H1 (cell line): ENCODE measurements around the gene DCAF17. TPM values are rescaled to one million over a fixed set of nuclear protein-coding genes. Genes with fewer than 3 reads are reported as not detected.
A peak's percentile ranks its signal among the peaks of the same experiment; 100 is the strongest.

Experiments used
- CTCF ChIA-PET: fragments of 300-600 bp; sonication (Branson Sonifier 250); formaldehyde crosslinking; loops from one replicate; lab custom pipeline; 2021; ENCODE audit not compliant: partially characterized antibody; lab: Charles Lee
- POLR2A ChIA-PET: fragments of 300-600 bp; sonication (Branson Sonifier 250); formaldehyde crosslinking; loops from one replicate; lab custom pipeline; 2021; ENCODE audit warnings: inconsistent platforms; ENCODE audit not compliant: partially characterized antibody; lab: Charles Lee
- DNase-seq, 2 experiments: peaks; one replicate each; pipeline versions ENCODE4 v3.0.0 to v3.0.0-alpha.2; 2010 to 2022; ENCODE audit warnings: low spot score in 2 of 2, low read depth in 1 of 2, mixed read lengths in 1 of 2
- FAIRE-seq: peaks from 2 replicates; lab custom pipeline; 2011; peaks lifted over from hg19 to GRCh38; lab: Jason Lieb, UNC
- H2AFZ ChIP-seq: 2 replicates; pipeline ENCODE4 v1.8.1; 2012; ENCODE audit warnings: low read length, inconsistent platforms
- H2AK5ac ChIP-seq: 2 replicates; pipeline ENCODE4 v1.6.1; 2013; ENCODE audit warnings: low read depth, low read length
- H2BK120ac ChIP-seq: replicated peaks from 2 replicates; pipeline ENCODE3; 2013; ENCODE audit warnings: low read depth, low read length, inconsistent platforms
- H2BK12ac ChIP-seq: 2 replicates; pipeline ENCODE4 v1.6.1; 2013; ENCODE audit warnings: low read depth, low read length
- H2BK15ac ChIP-seq: 2 replicates; pipeline ENCODE4 v1.6.1; 2013; ENCODE audit warnings: low read length
- H2BK20ac ChIP-seq: 2 replicates; pipeline ENCODE4 v1.6.1; 2013; ENCODE audit warnings: low read length
- H2BK5ac ChIP-seq: 2 replicates; pipeline ENCODE4 v1.6.1; 2013; ENCODE audit warnings: low read depth, low read length
- H3K14ac ChIP-seq: 2 replicates; pipeline ENCODE4 v1.6.1; 2013; ENCODE audit warnings: inconsistent platforms; ENCODE audit not compliant: insufficient read length
- H3K18ac ChIP-seq: 2 replicates; pipeline ENCODE4 v1.6.1; 2013; ENCODE audit warnings: low read length; ENCODE audit errors: extremely low read depth
- H3K23ac ChIP-seq: 2 replicates; pipeline ENCODE4 v1.6.1; 2013; ENCODE audit warnings: inconsistent platforms; ENCODE audit not compliant: insufficient read length
- H3K23me2 ChIP-seq: 2 replicates; pipeline ENCODE4 v1.6.1; 2013; ENCODE audit warnings: low read depth, low read length
- H3K27ac ChIP-seq: 2 replicates; pipeline ENCODE4 v1.6.1; 2011; ENCODE audit warnings: low read depth, low read length, inconsistent platforms
- H3K27me3 ChIP-seq, 4 experiments: replicated peaks in 1 of 4; 1 replicate in 1 of 4; 2 replicates in 3 of 4; pipeline versions ENCODE4 v1.6.1 to v1.8.1; 2011 to 2013; ENCODE audit warnings: low read length in 3 of 4, mild to moderate bottlenecking in 3 of 4, inconsistent platforms in 2 of 4, mixed read lengths in 2 of 4, moderate library complexity in 1 of 4; ENCODE audit not compliant: control insufficient read depth in 3 of 4, insufficient read depth in 3 of 4; ENCODE audit errors: extremely low read depth in 1 of 4
- H3K36me3 ChIP-seq, 4 experiments: 2 replicates each; pipeline versions ENCODE4 v1.6.1 to v1.8.1; 2011 to 2013; ENCODE audit warnings: mild to moderate bottlenecking in 4 of 4, low read length in 3 of 4, moderate library complexity in 2 of 4, control low read depth in 1 of 4, inconsistent platforms in 1 of 4; ENCODE audit not compliant: insufficient read depth in 4 of 4, control insufficient read depth in 2 of 4
- H3K4ac ChIP-seq: replicated peaks from 2 replicates; pipeline ENCODE3; 2013; ENCODE audit warnings: low read length, low read depth, mixed read lengths, inconsistent platforms; ENCODE audit not compliant: insufficient read length
- H3K4me1 ChIP-seq, 4 experiments: replicated peaks in 1 of 4; 1 replicate in 1 of 4; 2 replicates in 3 of 4; pipeline versions ENCODE4 v1.6.1 to v1.8.1; 2011 to 2013; ENCODE audit warnings: low read length in 3 of 4, inconsistent platforms in 2 of 4, mixed read lengths in 1 of 4; ENCODE audit not compliant: insufficient read depth in 4 of 4, control insufficient read depth in 3 of 4
- H3K4me2 ChIP-seq, 2 experiments: 2 replicates each; pipeline versions ENCODE4 v1.6.1 to v1.8.1; 2011 to 2013; ENCODE audit warnings: low read depth in 2 of 2, low read length in 2 of 2, control low read depth in 1 of 2, inconsistent platforms in 1 of 2, mild to moderate bottlenecking in 1 of 2; ENCODE audit not compliant: insufficient read depth in 1 of 2
- H3K4me3 ChIP-seq, 4 experiments: fragments of 200-600, 300-600 bp in 1 of 4; sonication (generic), shearing (Covaris generic), sonication (Bioruptor Twin) in 1 of 4; 2 replicates each; pipeline versions ENCODE4 v1.5.1 to v1.8.1; 2011 to 2016; ENCODE audit warnings: low read length in 4 of 4, low read depth in 3 of 4, control low read depth in 2 of 4, inconsistent platforms in 2 of 4, mild to moderate bottlenecking in 2 of 4, mixed read lengths in 1 of 4, moderate library complexity in 1 of 4; ENCODE audit not compliant: insufficient read depth in 2 of 4; ENCODE audit errors: extremely low read depth in 1 of 4
- H3K56ac ChIP-seq: replicated peaks from 2 replicates; pipeline ENCODE3; 2013; ENCODE audit warnings: low read depth, mild to moderate bottlenecking, mixed read lengths, low read length, inconsistent platforms; ENCODE audit not compliant: insufficient read length
- H3K79me1 ChIP-seq: 2 replicates; pipeline ENCODE4 v1.6.1; 2013; ENCODE audit warnings: low read depth, low read length, control low read depth
- H3K79me2 ChIP-seq, 2 experiments: 2 replicates each; pipeline versions ENCODE4 v1.6.1 to v1.8.1; 2012 to 2013; ENCODE audit warnings: low read length in 2 of 2, mild to moderate bottlenecking in 2 of 2, inconsistent platforms in 1 of 2; ENCODE audit not compliant: insufficient read depth in 2 of 2, control insufficient read depth in 1 of 2
- H3K9ac ChIP-seq, 4 experiments: replicated peaks in 1 of 4; 1 replicate in 1 of 4; 2 replicates in 3 of 4; pipeline versions ENCODE4 v1.6.1 to v1.8.1; 2011 to 2013; ENCODE audit warnings: low read depth in 3 of 4, low read length in 3 of 4, control low read depth in 2 of 4, mild to moderate bottlenecking in 2 of 4, moderate library complexity in 2 of 4, inconsistent platforms in 1 of 4; ENCODE audit errors: extremely low read depth in 1 of 4
- H3K9me3 ChIP-seq, 2 experiments: 2 replicates each; pipeline versions ENCODE4 v1.6.1 to v1.8.1; 2012 to 2013; ENCODE audit warnings: mild to moderate bottlenecking in 2 of 2, moderate library complexity in 2 of 2, control low read depth in 1 of 2, inconsistent platforms in 1 of 2, low read depth in 1 of 2, low read length in 1 of 2, mixed read lengths in 1 of 2; ENCODE audit not compliant: insufficient read depth in 2 of 2
- H4K20me1 ChIP-seq, 2 experiments: replicated peaks in 1 of 2; 2 replicates each; pipeline versions ENCODE3 to v1.8.1; 2011 to 2013; ENCODE audit warnings: inconsistent platforms in 2 of 2, low read length in 2 of 2, mild to moderate bottlenecking in 1 of 2; ENCODE audit not compliant: insufficient read depth in 2 of 2, control insufficient read depth in 1 of 2
- H4K5ac ChIP-seq: 2 replicates; pipeline ENCODE4 v1.6.1; 2013; ENCODE audit warnings: low read length, low read depth, mixed read lengths, inconsistent platforms; ENCODE audit not compliant: insufficient read length
- H4K8ac ChIP-seq: 2 replicates; pipeline ENCODE4 v1.8.0; 2013; ENCODE audit warnings: mild to moderate bottlenecking, moderate library complexity, low read length, inconsistent platforms; ENCODE audit not compliant: insufficient read depth; ENCODE audit errors: extremely low read depth
- H4K91ac ChIP-seq: replicated peaks from 2 replicates; pipeline ENCODE3; 2013; ENCODE audit warnings: low read length, mixed read lengths, inconsistent platforms; ENCODE audit not compliant: insufficient read length
- ASH2L ChIP-seq: fragments of 200-600, 300-600 bp; sonication (generic); IDR thresholded peaks from one replicate; pipeline ENCODE4 v1.7.1; 2017; ENCODE audit warnings: low read length
- BCL11A ChIP-seq, 2 experiments: IDR thresholded peaks; one replicate each; pipeline ENCODE4 v1.6.1; 2011; ENCODE audit warnings: low read depth in 2 of 2, low read length in 2 of 2, mild to moderate bottlenecking in 2 of 2
- CHD1 ChIP-seq: IDR thresholded peaks from 2 replicates; pipeline ENCODE4 v1.6.1; 2012; ENCODE audit warnings: low read depth, low read length, improper control_type of control experiment
- GABPA ChIP-seq: IDR thresholded peaks from 2 replicates; pipeline ENCODE4 v1.6.1; 2011; ENCODE audit warnings: mild to moderate bottlenecking, low read length, moderate library complexity, borderline replicate concordance; ENCODE audit not compliant: insufficient read depth
- JUN ChIP-seq: IDR thresholded peaks from 2 replicates; pipeline ENCODE4 v1.6.1; 2011; ENCODE audit warnings: low read depth, mild to moderate bottlenecking, improper control_type of control experiment, low read length
- JUND ChIP-seq: IDR thresholded peaks from 2 replicates; pipeline ENCODE4 v1.6.1; 2011; ENCODE audit warnings: mild to moderate bottlenecking, improper control_type of control experiment, low read length
- KDM1A ChIP-seq: fragments of 200-600, 300-600 bp; sonication (generic); IDR thresholded peaks from 2 replicates; pipeline ENCODE4 v1.7.1; 2016; ENCODE audit warnings: mild to moderate bottlenecking, low read length, borderline replicate concordance
- NRF1 ChIP-seq: IDR thresholded peaks from 2 replicates; pipeline ENCODE4 v1.6.1; 2011; ENCODE audit warnings: mild to moderate bottlenecking, low read depth, low read length, improper control_type of control experiment
- POU5F1 ChIP-seq: IDR thresholded peaks from 2 replicates; pipeline ENCODE4 v1.6.1; 2011; ENCODE audit warnings: low read depth, mild to moderate bottlenecking, low read length, moderate library complexity
- RFX5 ChIP-seq: IDR thresholded peaks from 2 replicates; pipeline ENCODE4 v1.6.1; 2011; ENCODE audit warnings: low read depth, low read length, improper control_type of control experiment, borderline replicate concordance
- SP4 ChIP-seq: IDR thresholded peaks from 2 replicates; pipeline ENCODE4 v1.6.1; 2012; ENCODE audit warnings: low read length, inconsistent platforms
- TAF1 ChIP-seq: IDR thresholded peaks from 2 replicates; pipeline ENCODE4 v1.6.1; 2011; ENCODE audit warnings: mild to moderate bottlenecking, low read depth, low read length
- TAF7 ChIP-seq: optimal IDR thresholded peaks from 2 replicates; pipeline ENCODE3; 2011; ENCODE audit warnings: low read depth, mild to moderate bottlenecking, inconsistent platforms, low read length, moderate library complexity, borderline replicate concordance
- polyA plus RNA-seq, 7 experiments: library from polyadenylated mRNA; depleted of rRNA in 3 of 7; stranded (reverse) in 5 of 7; unstranded in 2 of 7; fragments of >200 nt in 5 of 7; fragments of 200-250 nt in 2 of 7; gene quantifications; 1 replicate in 5 of 7; 2 replicates in 1 of 7; 4 replicates in 1 of 7; pipeline versions ENCODE4 v1.2.1 to v1.2.3, GENCODE V29; 2011 to 2013; ENCODE audit warnings: missing spikeins in 2 of 7, mixed read lengths in 2 of 7
- total RNA-seq: library from RNA; stranded (reverse); fragmentation: NEBNext Ultra II Directional; extraction: Animal tissue kit (Norgen Biotek cat#: 25700); gene quantifications from 2 replicates; pipeline ENCODE4 v1.2.1, GENCODE V29; 2021
- TF ChIP-seq, protein P1 (sequence below): IDR thresholded peaks from 2 replicates; pipeline ENCODE4 v1.6.1; 2012; ENCODE audit warnings: low read length, inconsistent platforms

The DCAF17 gene
- total and polyA plus RNA-seq, 2 of the 8 experiments (the other 6 are each of a cell fraction or from before 2014, with no cell fraction given), result 10.7 to 30.0 TPM

DNA sequence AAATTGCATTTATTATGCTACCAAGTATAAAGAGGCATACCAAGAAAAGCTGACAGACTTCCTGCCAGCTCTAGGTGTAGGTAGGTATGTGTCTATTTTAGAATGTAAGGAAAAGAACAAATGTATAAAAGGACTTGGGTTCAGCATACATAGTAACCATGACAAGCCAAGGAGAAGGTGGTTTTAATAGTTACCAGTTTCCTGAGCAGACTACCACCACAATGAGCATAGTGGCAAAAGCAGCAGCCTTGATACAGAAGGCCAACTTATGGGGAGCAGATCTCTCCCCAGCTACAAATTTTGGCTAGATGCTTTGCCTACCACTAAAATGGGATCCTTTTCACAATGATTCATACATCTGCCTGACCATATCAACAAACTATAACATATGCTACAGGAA lies 34.7 kb upstream of the DCAF17 start:
- H2AFZ ChIP-seq, result no peak overlapping the region
- DNase-seq (no peak), FAIRE-seq (no peak)
- CTCF ChIA-PET, result interaction anchor here (0.7 to 1.3 kb wide), 4 partner anchors 11 to 427 kb away, joined by 3 to 5 read pairs (median 4); no protein-coding TSS in a partner anchor
- no peak overlapping the region for H3K14ac ChIP-seq
- no peaks in the 10 kb centered on the region for H3K23me2 ChIP-seq
- no peak overlapping the region for H3K9ac ChIP-seq
- no peaks in the 10 kb centered on the region for H3K79me1 ChIP-seq
- H2BK12ac ChIP-seq, result no peak overlapping the region
- H4K20me1 ChIP-seq, result no peaks in the 10 kb centered on the region
- H3K9me3 ChIP-seq, result peaks cover 4 to 8% of the 10 kb centered on the region in 2 experiments; a peak in 3 of 4 replicates
- no peak overlapping the region for H3K4me3 ChIP-seq
- no peak overlapping the region for H4K8ac ChIP-seq
- H3K18ac ChIP-seq, result no peak overlapping the region
- POLR2A ChIA-PET, result interaction anchor here (1.0 to 1.5 kb wide), 6 partner anchors 8 to 83 kb away, joined by 3 to 4 read pairs (median 3); no protein-coding TSS in a partner anchor
- no peak overlapping the region for H2BK5ac ChIP-seq
- no peak overlapping the region for H4K5ac ChIP-seq
- no peak overlapping the region for H2AK5ac ChIP-seq
- no peak overlapping the region for H2BK120ac ChIP-seq
- no peak overlapping the region for H4K91ac ChIP-seq
- H3K23ac ChIP-seq, result peak overlapping the region; percentile 65
- no peak overlapping the region for H3K4me2 ChIP-seq
- 0 out of 2 replicates have a peak overlapping the region, but pooled peaks have one; percentile 22 for H2BK15ac ChIP-seq
- H3K4me1 ChIP-seq, result peaks cover 2 to 11% (median 3%) of the 10 kb centered on the region in 4 experiments; a peak in 5 of 7 replicates
- H3K27me3 ChIP-seq, result no peaks in the 10 kb centered on the region
- H3K56ac ChIP-seq, result no peak overlapping the region
- H2BK20ac ChIP-seq, result no peak overlapping the region
- no peak overlapping the region for H3K27ac ChIP-seq
- H3K4ac ChIP-seq, result no peak overlapping the region
- H3K36me3 ChIP-seq, result peaks cover 0 to 9% (median 0%) of the 10 kb centered on the region in 4 experiments; a peak in 2 of 8 replicates
- H3K79me2 ChIP-seq, result peaks cover 0 to 91% of the 10 kb centered on the region in 2 experiments; a peak in 3 of 4 replicates
- TF ChIP-seq JUN (no peak), SP4 (no peak), POU5F1 (no peak), NRF1 (no peak), RFX5 (no peak), GABPA (no peak), KDM1A (no peak), ASH2L (no peak), CHD1 (no peak), TAF1 (no peak), TAF7 (no peak), BCL11A (IDR thresholded peaks at IDR 0.05; ENCODE audit: low read depth in 2 of 2, low read length in 2 of 2) (no peak), JUND (no peak)
- TF ChIP-seq, protein P1, sequence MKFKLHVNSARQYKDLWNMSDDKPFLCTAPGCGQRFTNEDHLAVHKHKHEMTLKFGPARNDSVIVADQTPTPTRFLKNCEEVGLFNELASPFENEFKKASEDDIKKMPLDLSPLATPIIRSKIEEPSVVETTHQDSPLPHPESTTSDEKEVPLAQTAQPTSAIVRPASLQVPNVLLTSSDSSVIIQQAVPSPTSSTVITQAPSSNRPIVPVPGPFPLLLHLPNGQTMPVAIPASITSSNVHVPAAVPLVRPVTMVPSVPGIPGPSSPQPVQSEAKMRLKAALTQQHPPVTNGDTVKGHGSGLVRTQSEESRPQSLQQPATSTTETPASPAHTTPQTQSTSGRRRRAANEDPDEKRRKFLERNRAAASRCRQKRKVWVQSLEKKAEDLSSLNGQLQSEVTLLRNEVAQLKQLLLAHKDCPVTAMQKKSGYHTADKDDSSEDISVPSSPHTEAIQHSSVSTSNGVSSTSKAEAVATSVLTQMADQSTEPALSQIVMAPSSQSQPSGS, result no peak
